Astrocyte (in vitro differentiated cells and primary cell): ENCODE data around the gene GPR179.

Experiments
- CTCF ChIP-seq: IDR thresholded peaks from 2 replicates; pipeline ENCODE4 v1.5.1; 2011; ENCODE audit warnings: low read depth, mild to moderate bottlenecking, inconsistent platforms, low read length, moderate library complexity; ENCODE audit not compliant: insufficient read depth
- EZH2 ChIP-seq: IDR thresholded peaks from 2 replicates; pipeline ENCODE4 v1.6.1; 2012; ENCODE audit warnings: mild to moderate bottlenecking, low read length, inconsistent platforms; ENCODE audit not compliant: insufficient read depth

- TF ChIP-seq CTCF: no peak
- TF ChIP-seq EZH2: no peak
Observed at GRCh38 chr17:38361694-38362465, 18.1 kb upstream of the GPR179 start.
